Measurements from ENCODE around the gene BPIFB1.

Gene BPIFB1

DNA sequence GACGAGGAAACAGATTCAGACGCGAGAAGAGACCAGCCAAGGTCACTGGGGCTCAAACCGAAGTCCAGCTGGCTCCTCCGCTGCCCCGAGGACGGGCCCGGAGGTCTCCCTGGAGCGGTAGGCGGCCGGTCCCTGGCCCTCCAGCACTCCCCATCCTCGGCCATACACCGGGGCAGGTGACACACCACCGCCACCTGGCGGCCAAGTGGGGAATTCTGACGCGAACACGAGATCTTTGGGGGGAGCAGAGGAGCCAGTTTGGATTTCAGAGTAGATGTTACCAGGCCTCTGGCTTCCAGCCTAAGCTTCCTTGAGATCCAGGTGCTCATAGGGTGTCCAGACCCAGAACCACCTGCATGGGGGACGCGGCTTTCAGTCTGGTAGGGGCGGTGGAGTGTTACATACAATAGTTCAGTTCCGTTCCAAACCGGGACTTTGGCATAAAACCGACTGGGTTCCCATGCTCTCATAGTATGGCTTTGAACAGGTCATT lies 16.1 kb downstream of the BPIFB1 start:
- peak; percentile 52 to 80 for DNase-seq

DNA sequence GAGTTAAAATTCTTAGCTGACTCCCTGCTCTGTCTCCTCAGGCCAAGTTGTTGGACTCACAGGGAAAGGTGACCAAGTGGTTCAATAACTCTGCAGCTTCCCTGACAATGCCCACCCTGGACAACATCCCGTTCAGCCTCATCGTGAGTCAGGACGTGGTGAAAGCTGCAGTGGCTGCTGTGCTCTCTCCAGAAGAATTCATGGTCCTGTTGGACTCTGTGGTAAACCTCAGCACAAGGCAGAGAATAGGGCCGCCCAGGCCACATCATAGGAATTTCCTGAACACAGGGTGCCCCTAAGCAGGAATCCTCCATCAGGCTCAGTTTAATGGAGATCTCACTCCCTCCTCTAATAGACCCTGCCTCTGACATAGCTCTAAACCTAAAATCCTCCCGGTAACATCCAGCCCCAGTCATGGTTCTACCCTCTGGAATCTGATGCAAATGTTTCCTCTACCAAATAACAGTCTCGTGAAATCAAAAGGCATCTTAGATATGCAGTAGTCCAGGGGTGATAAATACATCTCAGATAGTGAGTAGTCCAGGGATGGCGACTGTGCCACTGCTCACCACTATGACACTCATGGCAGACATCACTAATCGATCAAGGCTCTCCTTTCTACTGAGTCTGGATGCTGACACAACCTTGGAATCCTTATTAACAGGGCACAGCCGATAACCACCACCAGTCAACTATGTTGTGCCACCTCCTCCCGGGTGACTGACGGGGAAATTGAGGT lies 18.3 kb downstream of the BPIFB1 start:
- DNase-seq = peak in 1 of 2 experiments; percentile 60

DNA sequence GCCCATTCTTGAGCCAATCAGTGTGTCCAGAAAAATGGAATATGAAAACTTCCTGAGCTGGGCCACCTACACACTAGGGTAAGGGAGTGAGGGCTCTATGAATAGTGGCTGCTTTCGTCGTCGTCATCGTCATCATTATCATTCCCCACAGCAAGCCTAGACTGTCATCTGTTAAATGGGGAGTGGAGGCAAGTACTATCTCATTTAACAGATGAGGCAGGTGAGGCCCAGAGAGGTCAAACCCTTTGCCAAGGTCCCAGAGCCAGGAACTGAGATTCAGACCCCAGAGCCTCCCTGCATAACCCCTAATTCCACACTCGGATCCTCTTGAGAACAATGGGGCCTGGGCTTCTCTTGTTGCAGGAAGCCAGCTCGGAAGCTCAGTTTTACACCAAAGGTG lies 20.6 kb downstream of the BPIFB1 start:
- DNase-seq = no peak

GRCh38 chr20:33304046-33304445 lies 21.0 kb downstream of the BPIFB1 start:
- no peak for DNase-seq

DNA sequence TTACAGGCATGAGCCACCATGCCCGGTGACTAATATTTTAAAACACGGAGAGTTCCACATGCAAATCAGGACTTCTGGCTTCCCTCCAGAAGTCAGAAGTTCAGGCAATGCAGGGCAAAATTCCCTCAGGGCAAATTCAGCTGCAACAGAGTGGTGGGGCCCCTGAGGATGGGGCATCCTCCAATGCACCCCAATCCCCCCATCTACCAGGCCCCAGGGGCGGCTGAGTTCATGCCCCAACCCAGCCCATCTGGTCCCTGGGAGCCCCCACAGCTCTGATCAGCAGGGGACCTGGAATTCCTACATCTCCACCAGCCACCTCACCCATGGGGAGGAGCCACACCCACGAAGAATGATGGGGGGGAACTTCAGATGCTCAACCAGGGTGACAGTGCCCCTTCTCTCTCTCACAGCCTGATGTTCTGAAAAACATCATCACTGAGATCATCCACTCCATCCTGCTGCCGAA lies 22.6 kb downstream of the BPIFB1 start:
- DNase-seq = peak in 1 of 2 experiments; percentile 63

GRCh38 chr20:33306228-33306627 lies 23.2 kb downstream of the BPIFB1 start:
- DNase-seq = no peak

GRCh38 chr20:33306807-33307206 lies 23.8 kb downstream of the BPIFB1 start:
- DNase-seq = no peak

GRCh38 chr20:33308668-33309067 lies 25.7 kb downstream of the BPIFB1 start:
- no peak for DNase-seq

DNA sequence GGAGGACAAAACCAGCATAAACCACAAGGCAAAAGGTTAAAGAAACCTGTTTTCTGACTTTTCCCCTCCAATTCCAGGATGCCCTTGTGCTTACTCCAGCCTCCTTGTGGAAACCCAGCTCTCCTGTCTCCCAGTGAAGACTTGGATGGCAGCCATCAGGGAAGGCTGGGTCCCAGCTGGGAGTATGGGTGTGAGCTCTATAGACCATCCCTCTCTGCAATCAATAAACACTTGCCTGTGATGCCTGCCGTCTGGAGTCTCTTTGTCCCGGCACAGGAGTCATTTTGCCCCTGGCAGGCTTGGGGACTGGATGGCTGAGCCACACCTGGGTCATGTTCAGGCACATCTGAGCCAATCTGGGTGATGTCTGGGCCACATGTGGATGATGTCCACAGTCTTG lies 26.6 kb downstream of the BPIFB1 start:
- DNase-seq = no peak

GRCh38 chr20:33310327-33310899 lies 27.4 kb downstream of the BPIFB1 start:
- DNase-seq = no peak

DNA sequence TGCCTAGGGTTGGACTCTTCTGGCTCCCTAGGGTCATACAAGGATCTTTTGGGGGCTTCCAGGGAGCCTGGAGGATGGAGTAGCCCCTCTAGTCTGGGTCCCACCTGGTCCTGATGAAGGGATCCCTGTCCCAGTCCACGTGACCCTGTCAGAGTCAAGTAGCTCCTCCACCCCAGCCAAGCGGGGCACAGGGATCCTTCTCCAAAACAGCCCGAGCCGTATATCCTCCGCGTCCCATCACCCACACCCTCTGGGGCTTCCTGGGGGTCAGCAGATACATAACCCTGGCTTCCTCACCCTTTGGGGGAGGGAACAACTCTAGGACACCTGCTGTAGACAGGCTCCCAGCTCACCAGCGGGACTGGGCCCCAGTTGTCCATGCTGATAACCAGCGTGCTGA lies 28.0 kb downstream of the BPIFB1 start:
- DNase-seq = no peak

DNA sequence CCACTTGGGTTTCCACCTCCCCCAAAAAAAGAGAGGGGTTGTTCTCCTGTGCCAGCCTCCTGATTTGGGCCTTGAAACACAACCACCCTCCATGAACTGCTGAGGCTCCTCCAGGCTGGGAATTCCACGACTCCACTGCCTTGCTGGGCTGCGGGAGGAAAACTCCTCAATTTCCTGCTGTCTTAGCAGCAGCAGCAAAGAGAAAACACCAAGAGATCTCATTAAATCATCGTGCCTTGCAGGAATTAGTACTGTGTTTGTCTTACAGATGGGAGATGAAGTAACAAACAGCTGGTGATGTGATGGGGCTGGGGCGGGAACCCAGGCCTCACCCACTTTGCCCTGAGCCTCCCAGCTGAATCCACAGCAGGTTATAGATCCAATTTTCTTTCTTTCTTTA lies 29.0 kb downstream of the BPIFB1 start:
- DNase-seq = no peak

GRCh38 chr20:33312583-33312982 lies 29.6 kb downstream of the BPIFB1 start:
- DNase-seq = no peak

DNA sequence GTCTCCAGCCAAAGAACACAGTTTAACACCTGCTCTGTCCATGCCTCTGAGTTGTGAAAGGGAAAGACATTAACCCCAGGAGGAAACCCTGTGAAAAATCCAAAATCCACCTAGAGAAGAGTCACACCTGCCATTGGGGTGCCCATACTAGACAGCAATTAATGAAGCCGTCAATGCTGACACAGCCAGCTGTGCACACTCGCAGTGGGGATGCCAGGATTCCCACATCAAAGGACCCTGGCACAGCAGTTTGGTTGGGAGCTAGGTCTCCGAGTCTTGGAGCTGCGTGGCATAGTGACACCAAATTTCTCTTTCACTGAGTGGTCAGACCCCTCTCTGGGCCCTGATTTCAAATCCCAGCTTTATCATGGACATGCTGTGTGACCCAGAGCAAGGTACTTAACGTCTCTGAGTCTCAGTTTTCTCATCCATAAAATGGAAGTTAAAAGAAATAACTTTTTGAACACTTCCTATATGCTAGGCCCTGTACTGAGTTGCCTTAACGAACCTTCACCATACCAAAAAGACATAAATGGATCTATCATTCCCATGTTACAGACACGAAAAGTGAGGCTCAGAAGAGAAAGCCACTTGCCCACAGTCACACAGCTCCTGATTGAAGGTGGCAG lies 30.8 kb downstream of the BPIFB1 start:
- DNase-seq = no peak

DNA sequence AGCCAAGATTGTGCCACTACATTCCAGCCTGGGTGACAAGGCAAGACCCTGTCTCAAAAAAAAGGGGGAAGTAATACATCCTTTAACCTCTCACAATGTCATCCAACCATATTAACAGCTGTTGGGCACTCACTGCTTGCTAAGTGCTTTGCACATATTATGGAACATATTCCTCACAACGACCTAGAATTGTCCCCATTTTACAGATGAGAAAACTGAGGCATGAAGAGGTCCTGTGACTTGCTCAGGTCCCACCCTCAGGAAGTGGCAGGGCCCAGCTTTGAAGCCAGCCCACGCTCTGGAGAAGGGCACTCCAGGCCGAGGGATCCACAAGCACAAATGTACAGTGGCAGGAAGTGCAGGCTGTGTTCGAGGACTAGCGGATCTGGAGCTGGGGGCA lies 33.3 kb downstream of the BPIFB1 start:
- no peak for DNase-seq

GRCh38 chr20:33316958-33317357 lies 33.9 kb downstream of the BPIFB1 start:
- no peak for DNase-seq

DNA sequence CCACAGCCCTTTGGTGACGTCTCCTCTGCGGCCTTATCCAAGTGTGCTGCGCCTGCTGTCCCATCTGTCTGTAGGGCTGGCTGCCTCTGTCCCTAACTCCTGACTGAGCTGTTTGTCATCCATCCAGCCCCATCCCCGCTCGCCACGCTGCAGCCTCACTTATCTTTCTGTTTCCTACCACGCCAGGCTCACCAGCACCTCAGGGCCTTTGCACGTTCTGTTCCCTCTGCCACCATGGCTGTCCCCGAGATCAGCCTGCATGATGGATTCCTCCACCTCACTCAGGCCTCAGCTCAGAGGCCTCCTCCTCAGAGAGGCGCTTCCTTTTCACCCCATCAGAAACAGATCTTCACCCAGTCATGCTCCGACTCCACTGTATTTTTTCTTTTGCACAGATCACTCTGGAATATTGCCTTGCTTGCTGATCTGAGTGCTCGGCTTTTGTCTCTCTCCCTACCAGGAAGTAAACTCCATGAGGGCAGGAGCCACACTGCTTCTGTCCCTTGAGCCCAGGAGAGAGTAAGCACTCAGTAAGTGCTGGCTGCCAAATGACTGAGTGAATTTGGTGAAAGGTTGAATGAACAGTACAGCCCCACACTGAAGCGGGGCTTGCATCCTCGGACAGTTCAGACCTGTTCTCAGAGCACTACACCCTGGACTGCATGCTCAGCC lies 34.5 kb downstream of the BPIFB1 start:
- DNase-seq = no peak

- DNase-seq = no peak
Measured at GRCh38 chr20:33318096-33318429, 35.0 kb downstream of the BPIFB1 start.

- DNase-seq = no peak
Measured at GRCh38 chr20:33320006-33320405, 37.0 kb downstream of the BPIFB1 start.

DNA sequence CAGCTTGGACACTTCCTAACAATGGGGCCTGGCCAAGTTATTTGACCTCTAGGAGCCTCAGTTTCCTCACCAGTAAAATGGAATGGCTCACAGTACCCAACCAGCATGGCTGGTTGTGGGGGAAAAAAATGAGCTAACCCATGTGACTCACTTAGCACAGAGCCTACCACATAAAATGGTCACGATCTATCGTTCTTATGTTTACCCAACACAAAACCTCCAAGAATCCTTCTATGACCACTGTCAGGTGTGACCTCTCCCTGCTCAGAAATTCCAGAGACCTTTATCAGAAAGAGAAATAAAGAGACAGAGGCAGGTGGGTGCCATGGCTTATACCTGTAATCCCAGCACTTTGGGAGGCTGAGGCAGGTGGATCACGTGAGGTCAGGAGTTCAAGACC lies 39.4 kb downstream of the BPIFB1 start:
- no peak for DNase-seq

DNA sequence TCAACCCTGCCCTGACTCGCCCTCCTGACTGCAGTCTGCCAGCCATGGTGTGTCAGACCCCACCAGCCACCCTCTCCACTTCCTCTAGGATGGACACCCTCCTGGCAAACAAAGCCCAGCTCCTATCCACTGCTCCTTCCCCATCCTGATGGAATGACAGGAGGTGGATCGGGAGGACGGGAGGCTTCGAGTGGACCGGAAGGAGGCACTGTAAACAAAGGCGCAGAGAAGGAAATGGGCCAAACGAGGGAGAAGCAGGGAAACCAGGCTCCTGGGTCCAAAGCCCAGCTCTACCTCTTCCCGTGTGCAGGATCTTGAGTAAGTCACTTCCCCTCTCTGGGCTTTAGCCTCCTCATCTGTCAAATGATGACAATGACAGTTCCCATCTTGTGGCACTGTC lies 40.2 kb downstream of the BPIFB1 start:
- DNase-seq = no peak

GRCh38 chr20:33325350-33325749 lies 42.3 kb downstream of the BPIFB1 start:
- DNase-seq = no peak
